ENCODE results near the gene DENND2A. TPM values are rescaled to one million over a fixed set of nuclear protein-coding genes. Genes with fewer than 3 reads are reported as not detected.
"Not testable (repeated sequence)": the region's sequence is repeated elsewhere in the genome, so short reads cannot be mapped to it uniquely, and the experiment has no call there.

The DENND2A gene
- total and polyA plus RNA-seq, 7 donors, result 2.7 to 8.7 (median 3.8) TPM

GRCh38 chr7:140512317-140513000 is 128.2 kb downstream of the DENND2A start:
- 31 to 38% (median 32%) methylated on average over 9 of the region's 9 CpGs for WGBS, 3 donors
- no peak for TF ChIP-seq CTCF (IDR thresholded peaks at IDR 0.05)
- Histone ChIP-seq H3K4me1 (peaks cover 8% of the 10 kb centered on the region), H3K27me3 (ENCODE audit: insufficient read depth in 3 of 3, low read length in 2 of 3) (no peaks in the 10 kb centered on the region), H3K36me3 (ENCODE audit: insufficient read depth in 1 of 2, low read depth in 1 of 2) (no peaks in the 10 kb centered on the region), H3K9me3 (no peaks in the 10 kb centered on the region), H3K4me3 (no peak overlapping the region), H3K27ac (no peak overlapping the region)
- no peak for DNase-seq
- ATAC-seq, result peak in 1 of 4 donors; percentile 40
- intact Hi-C loops (cut with DNase I), result no loop called here

GRCh38 chr7:140509789-140510188 is 130.8 kb downstream of the DENND2A start:
- Histone ChIP-seq H3K4me1 (peaks cover 19% of the 10 kb centered on the region), H3K4me3 (no peak overlapping the region), H3K27me3 (ENCODE audit: insufficient read depth in 3 of 3, low read length in 2 of 3) (no peaks in the 10 kb centered on the region), H3K9me3 (no peaks in the 10 kb centered on the region), H3K36me3 (ENCODE audit: insufficient read depth in 1 of 2, low read depth in 1 of 2) (no peaks in the 10 kb centered on the region), H3K27ac (no peak overlapping the region)
- DNase-seq (no peak), ATAC-seq (no peak)
- WGBS, 3 donors, result 57 to 69% (median 61%) methylated on average over 5 of the region's 5 CpGs
- intact Hi-C loops (cut with DNase I), result no loop called here
- TF ChIP-seq CTCF (IDR thresholded peaks at IDR 0.05), result no peak

- ATAC-seq (peak in 2 of 4 donors; percentile 18 to 51), DNase-seq (peak in 1 of 2 donors; percentile 18)
- intact Hi-C loops (cut with DNase I); H3K27me3 ChIP-seq (ENCODE audit: insufficient read depth in 3 of 3, low read length in 2 of 3); H3K36me3 ChIP-seq (ENCODE audit: insufficient read depth in 1 of 2, low read depth in 1 of 2); H3K4me3 ChIP-seq; H3K9me3 ChIP-seq: not testable (repeated sequence)
- 68 to 79% (median 77%) methylated on average over 6 of the region's 6 CpGs for whole genome bisulfite sequencing, 3 donors
- Histone ChIP-seq H3K4me1 (peaks cover 19% of the 10 kb centered on the region), H3K27ac (peak overlapping the region; percentile 93)
Observed at GRCh38 chr7:140507556-140507955, 133.1 kb downstream of the DENND2A start.

GRCh38 chr7:140506788-140507464 is 133.7 kb downstream of the DENND2A start:
- H3K27me3 ChIP-seq (ENCODE audit: insufficient read depth in 3 of 3, low read length in 2 of 3), result no peaks in the 10 kb centered on the region
- ATAC-seq, result peak; percentile 97 to 99 (median 98)
- 14 to 25% (median 19%) methylated on average over 5 of the region's 5 CpGs for WGBS, 3 donors
- H3K4me1 ChIP-seq, result peaks cover 19% of the 10 kb centered on the region
- no peaks in the 10 kb centered on the region for H3K36me3 ChIP-seq (ENCODE audit: insufficient read depth in 1 of 2, low read depth in 1 of 2)
- no peaks in the 10 kb centered on the region for H3K9me3 ChIP-seq
- intact Hi-C loops (cut with DNase I), result no loop called here
- peak; percentile 33 for TF ChIP-seq CTCF (IDR thresholded peaks at IDR 0.05)
- peak; percentile 23 to 77 for DNase-seq
- H3K4me3 ChIP-seq, result no peak overlapping the region
- H3K27ac ChIP-seq, result peak overlapping the region; percentile 93

- no peak overlapping the region for H3K27ac ChIP-seq
- ATAC-seq, result no peak
- no peaks in the 10 kb centered on the region for H3K9me3 ChIP-seq
- no peak overlapping the region for H3K4me3 ChIP-seq
- no peaks in the 10 kb centered on the region for H3K36me3 ChIP-seq (ENCODE audit: insufficient read depth in 1 of 2, low read depth in 1 of 2)
- 47 to 53% (median 52%) methylated on average over 5 of the region's 5 CpGs for WGBS, 3 donors
- no peaks in the 10 kb centered on the region for H3K27me3 ChIP-seq (ENCODE audit: insufficient read depth in 3 of 3, low read length in 2 of 3)
- DNase-seq, result peak in 1 of 2 donors; percentile 29
- H3K4me1 ChIP-seq, result peaks cover 7% of the 10 kb centered on the region
- intact Hi-C loops (cut with DNase I), result no loop called here
- TF ChIP-seq CTCF (IDR thresholded peaks at IDR 0.05), result no peak
Observed at GRCh38 chr7:140501966-140502365, 138.6 kb downstream of the DENND2A start.

- peak in 1 of 2 donors; percentile 32 for DNase-seq
- H3K27me3 ChIP-seq (ENCODE audit: insufficient read depth in 3 of 3, low read length in 2 of 3); H3K36me3 ChIP-seq (ENCODE audit: insufficient read depth in 1 of 2, low read depth in 1 of 2); H3K27ac ChIP-seq; H3K4me3 ChIP-seq; H3K4me1 ChIP-seq; intact Hi-C loops (cut with DNase I); ATAC-seq; H3K9me3 ChIP-seq: not testable (repeated sequence)
- WGBS, 3 donors, result 96 to 98% (median 98%) methylated on average over 7 of the region's 7 CpGs
Observed at GRCh38 chr7:140497807-140498206, 142.8 kb downstream of the DENND2A start.
